B cell (primary cell): ENCODE data around the gene KIF27. TPM values are rescaled to one million over a fixed set of nuclear protein-coding genes. Genes with fewer than 3 reads are reported as not detected.
"Not testable (repeated sequence)": the region's sequence is repeated elsewhere in the genome, so short reads cannot be mapped to it uniquely, and the experiment has no call there.

Experiments
- ATAC-seq: fragments of 200-7000 bp; cut with Tn5 transposase; one replicate; pipeline ENCODE4 v1.10.0; 2021; ENCODE audit warnings: low read depth, mild to moderate bottlenecking, moderate number of reproducible peaks, moderate library complexity
- CTCF ChIA-PET: fragments of 350-600 bp; sonication (Branson Sonifier 250); formaldehyde crosslinking; loops from one replicate; lab custom pipeline; 2021; ENCODE audit warnings: antibody characterized with exemption, inconsistent platforms; lab: Charles Lee
- POLR2A ChIA-PET: fragments of 350-600 bp; sonication (Branson Sonifier 250); formaldehyde crosslinking; loops from one replicate; lab custom pipeline; 2021; ENCODE audit warnings: antibody characterized with exemption; lab: Charles Lee
- DNase-seq: peaks from one replicate; pipeline ENCODE4 v3.0.0; 2013
- H2AFZ ChIP-seq: 2 replicates; pipeline ENCODE4 v1.6.1; 2012; ENCODE audit warnings: mild to moderate bottlenecking, low read depth, low read length; ENCODE audit not compliant: insufficient read depth, poor library complexity, severe bottlenecking
- H3K27ac ChIP-seq, 2 donors: 1 replicate in 1 of 2; 2 replicates in 1 of 2; pipeline ENCODE4 v1.5.1; 2012 to 2013; ENCODE audit warnings: low read length in 2 of 2, mild to moderate bottlenecking in 2 of 2, moderate library complexity in 1 of 2
- H3K27me3 ChIP-seq, 4 experiments: fragments of 200-600 bp in 1 of 4; sonication (generic) in 1 of 4; replicated peaks in 1 of 4; 1 replicate in 2 of 4; 2 replicates in 2 of 4; pipeline versions ENCODE4 v1.6.1 to v1.7.0; 2013 to 2016; ENCODE audit warnings: low read length in 3 of 4, mild to moderate bottlenecking in 2 of 4, mixed read lengths in 1 of 4, moderate library complexity in 1 of 4; ENCODE audit not compliant: insufficient read depth in 4 of 4, control insufficient read depth in 3 of 4; ENCODE audit errors: control extremely low read depth in 1 of 4
- H3K36me3 ChIP-seq, 2 experiments: replicated peaks in 1 of 2; 1 replicate in 1 of 2; 2 replicates in 1 of 2; pipeline versions ENCODE4 v1.6.1 to v1.7.1; 2013; ENCODE audit warnings: low read length in 1 of 2; ENCODE audit not compliant: insufficient read depth in 2 of 2, control insufficient read depth in 1 of 2; ENCODE audit errors: control extremely low read depth in 1 of 2, extremely low read depth in 1 of 2
- H3K4me1 ChIP-seq, 2 donors: fragments of 200-600 bp in 1 of 2; sonication (generic) in 1 of 2; 1 replicate in 1 of 2; 2 replicates in 1 of 2; pipeline versions ENCODE4 v1.5.1 to v1.6.1; 2013 to 2017; ENCODE audit warnings: low read length in 2 of 2; ENCODE audit not compliant: control insufficient read depth in 2 of 2, insufficient read depth in 2 of 2
- H3K4me2 ChIP-seq: replicated peaks from 2 replicates; pipeline ENCODE3; 2012; ENCODE audit warnings: mild to moderate bottlenecking, low read depth, low read length; ENCODE audit not compliant: poor library complexity, severe bottlenecking
- H3K4me3 ChIP-seq, 5 experiments: fragments of 200-600 bp in 1 of 5; sonication (generic) in 1 of 5; 1 replicate in 3 of 5; 2 replicates in 2 of 5; pipeline versions ENCODE4 v1.5.1 to v1.7.0; 2011 to 2016; ENCODE audit warnings: low read length in 4 of 5, mild to moderate bottlenecking in 4 of 5, low read depth in 2 of 5, control low read depth in 1 of 5, moderate library complexity in 1 of 5; ENCODE audit not compliant: insufficient read depth in 1 of 5; ENCODE audit errors: control extremely low read depth in 1 of 5, extremely low read depth in 1 of 5
- H3K79me2 ChIP-seq: fragments of 200-600 bp; sonication (generic); one replicate; pipeline ENCODE4 v1.6.0; 2016; ENCODE audit warnings: low read length; ENCODE audit not compliant: control insufficient read depth, insufficient read depth
- H3K9ac ChIP-seq: fragments of 200-600 bp; sonication (generic); 2 replicates; pipeline ENCODE4 v1.6.1; 2017; ENCODE audit warnings: mild to moderate bottlenecking, low read length, moderate library complexity
- H3K9me3 ChIP-seq, 3 donors: one replicate each; pipeline versions ENCODE4 v1.6.1 to v1.7.1; 2013; ENCODE audit warnings: low read length in 2 of 3; ENCODE audit not compliant: control insufficient read depth in 2 of 3, insufficient read depth in 1 of 3; ENCODE audit errors: control extremely low read depth in 1 of 3
- H4K20me1 ChIP-seq: 2 replicates; pipeline ENCODE4 v1.6.0; 2012; ENCODE audit warnings: mild to moderate bottlenecking, low read length; ENCODE audit not compliant: insufficient read depth, control insufficient read depth, poor library complexity, severe bottlenecking
- H3K27ac Mint-ChIP-seq: one replicate; pipeline ENCODE4 v1.8.0; 2021; ENCODE audit warnings: mixed read lengths
- H3K27me3 Mint-ChIP-seq: one replicate; pipeline ENCODE4 v1.8.0; 2021; ENCODE audit warnings: mixed read lengths
- H3K4me1 Mint-ChIP-seq: one replicate; pipeline ENCODE4 v1.8.0; 2021; ENCODE audit warnings: mixed read lengths
- H3K4me3 Mint-ChIP-seq: one replicate; pipeline ENCODE4 v1.8.0; 2021; ENCODE audit warnings: mixed read lengths
- H3K9me3 Mint-ChIP-seq: one replicate; pipeline ENCODE4 v1.8.0; 2022; ENCODE audit warnings: mixed read lengths; ENCODE audit not compliant: insufficient read depth
- EZH2 ChIP-seq: IDR thresholded peaks from 2 replicates; pipeline ENCODE4 v1.6.1; 2012; ENCODE audit warnings: borderline replicate concordance, low read depth, mild to moderate bottlenecking, moderate library complexity, low read length; ENCODE audit not compliant: insufficient read depth, poor library complexity, severe bottlenecking
- WGBS: methylation state at CpG from one replicate; pipeline ENCODE4 v1.1.5; 2013; ENCODE audit warnings: missing lambda C conversion rate; ENCODE audit not compliant: insufficient coverage; 5-methylcytosine and 5-hydroxymethylcytosine counted together
- intact Hi-C: fragments of 100-400 bp; cut with micrococcal nuclease; formaldehyde crosslinking; loops from one replicate; pipeline ENCODE4 v1.10.0; 2022
- polyA plus RNA-seq: library from polyadenylated mRNA; depleted of rRNA; stranded (reverse); fragments of >200 nt; gene quantifications from 2 replicates; pipeline ENCODE4 v1.2.3, GENCODE V29; 2012
- total RNA-seq, 2 donors: library from RNA; stranded (reverse); fragments of 120-200 nt in 1 of 2; gene quantifications; 1 replicate in 1 of 2; 2 replicates in 1 of 2; pipeline versions ENCODE4 v1.2.3 to v1.2.4, GENCODE V29; 2013 to 2022
- TF ChIP-seq, protein P1 (sequence below): fragments of 200-600 bp; IDR thresholded peaks from one replicate; pipeline ENCODE4 v1.8.0; 2022; ENCODE audit warnings: antibody characterized with exemption, mild to moderate bottlenecking

Gene KIF27
- total and polyA plus RNA-seq, 2 donors (not counting 1 experiment from before 2014, with no cell fraction given) = 0.76 to 10.0 TPM

DNA sequence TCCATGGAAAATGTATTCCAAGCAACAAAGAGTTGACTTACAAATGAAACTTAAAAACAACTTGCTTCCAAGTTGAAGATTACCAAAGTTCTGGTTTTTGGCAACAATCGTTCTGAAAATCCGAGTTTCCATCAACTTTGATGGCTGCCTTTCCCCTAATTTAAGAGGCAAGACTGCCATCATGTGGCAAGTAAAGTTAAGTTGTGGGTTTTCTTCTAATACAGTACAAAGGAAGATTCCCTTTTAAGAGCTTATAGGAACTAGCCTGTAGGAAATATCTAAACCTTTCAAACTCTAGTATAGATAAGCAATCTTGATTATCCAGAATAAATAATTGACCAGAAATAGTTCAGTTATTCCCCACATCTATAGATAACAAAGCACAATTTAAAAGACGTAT is 9.0 kb downstream of the KIF27 start:
- POLR2A ChIA-PET, H3K4me3 Mint-ChIP-seq, H3K27me3 ChIP-seq, H3K79me2 ChIP-seq, H3K4me3 ChIP-seq, H3K4me1 ChIP-seq, H3K9me3 ChIP-seq, H3K36me3 ChIP-seq, H3K4me2 ChIP-seq, H3K27ac ChIP-seq, H3K27ac Mint-ChIP-seq, H2AFZ ChIP-seq, H3K27me3 Mint-ChIP-seq, H3K4me1 Mint-ChIP-seq, H3K9ac ChIP-seq, H4K20me1 ChIP-seq, H3K9me3 Mint-ChIP-seq: not testable (repeated sequence)
- CTCF ChIA-PET = interaction anchor here (0.7 to 4.6 kb wide), 6 partner anchors 9 to 578 kb away, joined by 3 to 68 read pairs (median 7); partner anchors contain the start of gene KIF27
- no CpG with 5 or more reads among the region's 3 CpGs for WGBS
- TF ChIP-seq, protein P1, sequence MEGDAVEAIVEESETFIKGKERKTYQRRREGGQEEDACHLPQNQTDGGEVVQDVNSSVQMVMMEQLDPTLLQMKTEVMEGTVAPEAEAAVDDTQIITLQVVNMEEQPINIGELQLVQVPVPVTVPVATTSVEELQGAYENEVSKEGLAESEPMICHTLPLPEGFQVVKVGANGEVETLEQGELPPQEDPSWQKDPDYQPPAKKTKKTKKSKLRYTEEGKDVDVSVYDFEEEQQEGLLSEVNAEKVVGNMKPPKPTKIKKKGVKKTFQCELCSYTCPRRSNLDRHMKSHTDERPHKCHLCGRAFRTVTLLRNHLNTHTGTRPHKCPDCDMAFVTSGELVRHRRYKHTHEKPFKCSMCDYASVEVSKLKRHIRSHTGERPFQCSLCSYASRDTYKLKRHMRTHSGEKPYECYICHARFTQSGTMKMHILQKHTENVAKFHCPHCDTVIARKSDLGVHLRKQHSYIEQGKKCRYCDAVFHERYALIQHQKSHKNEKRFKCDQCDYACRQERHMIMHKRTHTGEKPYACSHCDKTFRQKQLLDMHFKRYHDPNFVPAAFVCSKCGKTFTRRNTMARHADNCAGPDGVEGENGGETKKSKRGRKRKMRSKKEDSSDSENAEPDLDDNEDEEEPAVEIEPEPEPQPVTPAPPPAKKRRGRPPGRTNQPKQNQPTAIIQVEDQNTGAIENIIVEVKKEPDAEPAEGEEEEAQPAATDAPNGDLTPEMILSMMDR = peak; percentile 68
- peak; percentile 36 for DNase-seq
- intact Hi-C loops = loop anchor here (2.0 kb wide), 1 partner anchor 329 kb away; no protein-coding TSS in a partner anchor
- ATAC-seq = peak; percentile 41

DNA sequence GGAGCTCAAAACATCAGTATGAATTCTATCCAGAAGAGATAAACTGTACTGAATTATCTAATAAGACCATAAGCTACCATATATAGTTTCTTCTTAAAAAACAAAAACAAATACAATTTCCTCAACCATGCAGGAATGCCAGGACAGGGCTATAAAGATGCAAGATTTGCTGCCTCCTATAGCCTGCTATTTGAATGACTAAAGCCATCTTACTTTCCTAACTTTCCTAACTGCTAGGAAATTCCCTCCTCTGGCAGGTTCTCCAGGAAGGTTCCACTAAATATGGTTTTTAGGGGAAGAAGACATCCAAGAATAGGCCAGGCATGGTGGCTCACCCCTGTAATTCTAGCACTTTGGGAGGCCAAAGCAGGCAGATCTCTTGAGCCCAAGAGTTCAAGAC is 15.1 kb downstream of the KIF27 start:
- no peak overlapping the region for H3K27ac Mint-ChIP-seq
- no peaks in the 10 kb centered on the region for H3K9me3 Mint-ChIP-seq
- no peak overlapping the region for H3K27ac ChIP-seq

DNA sequence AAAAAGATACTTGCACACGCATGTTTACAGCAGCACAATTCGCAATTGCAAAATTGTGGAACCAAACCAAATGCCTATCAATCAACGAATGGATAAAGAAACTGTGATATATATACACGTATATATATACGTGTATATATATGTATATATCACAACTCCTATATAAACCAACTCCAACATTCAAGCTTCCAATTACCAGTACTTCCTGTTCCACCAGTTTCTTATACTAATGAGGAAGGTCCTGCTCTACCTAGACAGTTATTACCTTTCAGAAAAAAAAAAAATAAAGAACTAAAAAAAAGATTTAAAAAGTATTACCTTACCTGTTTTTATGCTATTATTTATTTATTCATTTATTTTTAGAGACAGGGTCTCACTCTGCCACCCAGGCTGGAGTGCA is 20.6 kb downstream of the KIF27 start:
- H3K36me3 ChIP-seq, H3K4me2 ChIP-seq, H3K4me3 ChIP-seq, intact Hi-C loops, H3K4me3 Mint-ChIP-seq, H3K27ac ChIP-seq, H3K9ac ChIP-seq, H3K27ac Mint-ChIP-seq, H3K4me1 ChIP-seq, H3K79me2 ChIP-seq, POLR2A ChIA-PET, H2AFZ ChIP-seq, CTCF ChIA-PET, H4K20me1 ChIP-seq, H3K4me1 Mint-ChIP-seq, H3K9me3 Mint-ChIP-seq, H3K9me3 ChIP-seq, H3K27me3 Mint-ChIP-seq, H3K27me3 ChIP-seq, ATAC-seq, DNase-seq: not testable (repeated sequence)
- no CpG with 5 or more reads among the region's 5 CpGs for WGBS

More for the DNA sequence above, 15.1 kb downstream of the KIF27 start:
- H4K20me1 ChIP-seq = no peaks in the 10 kb centered on the region
- POLR2A ChIA-PET = no interaction called here
- no peak overlapping the region for H3K9ac ChIP-seq
- Mint-ChIP-seq H3K4me1 (no peaks in the 10 kb centered on the region), H3K4me3 (no peak overlapping the region), H3K27me3 (no peaks in the 10 kb centered on the region)
- DNase-seq (no peak), ATAC-seq (no peak)
- no peak overlapping the region for H2AFZ ChIP-seq
- H3K27me3 ChIP-seq = no peaks in the 10 kb centered on the region
- no peaks in the 10 kb centered on the region for H3K79me2 ChIP-seq
- CTCF ChIA-PET = interaction anchor here (1.0 kb wide), 1 partner anchor 285 kb away, joined by 4 read pairs; no protein-coding TSS in a partner anchor
- intact Hi-C loops = no loop called here
- TF ChIP-seq, protein P1 = no peak
- no peak for TF ChIP-seq EZH2
- H3K4me3 ChIP-seq = no peak overlapping the region
- peaks cover 0 to 2% of the 10 kb centered on the region in 2 experiments for H3K36me3 ChIP-seq
- H3K4me2 ChIP-seq = no peak overlapping the region
- no peaks in the 10 kb centered on the region for H3K4me1 ChIP-seq
- no peaks in the 10 kb centered on the region for H3K9me3 ChIP-seq
